Calu3 (cell line): ENCODE results near the gene TESK1. TPM values are rescaled to one million over a fixed set of nuclear protein-coding genes. Genes with fewer than 3 reads are reported as not detected.

ENCODE experiments used
- BruUV-seq: library from RNA; stranded (reverse); fragments of 400-500 nt; replicated peaks from 2 replicates; lab custom pipeline; 2021; lab: Mats Ljungman, UMichigan
- CTCF ChIA-PET: fragments of 300-600 bp; sonication (Branson Sonifier 250); formaldehyde crosslinking; loops from one replicate; lab custom pipeline; 2022; ENCODE audit warnings: antibody characterized with exemption; lab: Charles Lee
- DNase-seq: peaks from one replicate; pipeline ENCODE4 v3.0.0; 2022
- H3K27ac Mint-ChIP-seq: one replicate; pipeline ENCODE4 v1.8.0; 2022; ENCODE audit warnings: mixed read lengths; ENCODE audit not compliant: unreplicated experiment
- H3K27me3 Mint-ChIP-seq: one replicate; pipeline ENCODE4 v1.8.0; 2022; ENCODE audit warnings: mixed read lengths; ENCODE audit not compliant: unreplicated experiment
- H3K36me3 Mint-ChIP-seq: one replicate; pipeline ENCODE4 v1.8.0; 2022; ENCODE audit warnings: mild to moderate bottlenecking, moderate library complexity, mixed read lengths; ENCODE audit not compliant: insufficient read depth, unreplicated experiment
- H3K4me1 Mint-ChIP-seq: one replicate; pipeline ENCODE4 v1.8.0; 2022; ENCODE audit warnings: mild to moderate bottlenecking, low read depth, mixed read lengths; ENCODE audit not compliant: unreplicated experiment
- H3K4me3 Mint-ChIP-seq: one replicate; pipeline ENCODE4 v1.8.0; 2022; ENCODE audit warnings: mild to moderate bottlenecking, low read depth, moderate library complexity, mixed read lengths; ENCODE audit not compliant: unreplicated experiment
- H3K9me3 Mint-ChIP-seq: one replicate; pipeline ENCODE4 v1.8.0; 2022; ENCODE audit warnings: low read depth, mixed read lengths; ENCODE audit not compliant: unreplicated experiment
- CTCF ChIP-seq: fragments of 200-600 bp; IDR thresholded peaks from one replicate; pipeline ENCODE4 v1.8.0; 2022; ENCODE audit warnings: antibody characterized with exemption; ENCODE audit not compliant: unreplicated experiment
- intact Hi-C: fragments of 100-400 bp; cut with micrococcal nuclease; formaldehyde crosslinking; loops from one replicate; pipeline ENCODE4 v1.10.0; 2022; ENCODE audit not compliant: unreplicated experiment
- total RNA-seq: library from RNA; stranded (reverse); gene quantifications from 2 replicates; pipeline ENCODE4 v1.2.3, GENCODE V29; 2022

Gene TESK1
- total RNA-seq, 1 experiment from 2014 or later: 24.6 TPM

GRCh38 chr9:35656831-35657545 lies 51.9 kb downstream of the TESK1 start:
- TF ChIP-seq CTCF: no peak
- peak overlapping the region; percentile 100 for H3K27ac Mint-ChIP-seq
- no peak for DNase-seq
- intact Hi-C loops: no loop called here
- peaks cover 31% of the 10 kb centered on the region for H3K36me3 Mint-ChIP-seq
- H3K4me3 Mint-ChIP-seq: peak overlapping the region; percentile 84
- H3K9me3 Mint-ChIP-seq: no peaks in the 10 kb centered on the region
- CTCF ChIA-PET: interaction anchor here (0.6 to 2.2 kb wide), 5 partner anchors 39 to 214 kb away, joined by 3 to 12 read pairs (median 3); partner anchors contain the start of genes CREB3, HINT2 and TLN1
- H3K4me1 Mint-ChIP-seq: peaks cover 8% of the 10 kb centered on the region
- no TSS peak for BruUV-seq
- H3K27me3 Mint-ChIP-seq: no peaks in the 10 kb centered on the region

- no TSS peak for BruUV-seq
- H3K36me3 Mint-ChIP-seq: peaks cover 31% of the 10 kb centered on the region
- intact Hi-C loops: no loop called here
- CTCF ChIA-PET: interaction anchor here (0.5 to 2.2 kb wide), 8 partner anchors 11 to 1610 kb away, joined by 3 to 12 read pairs (median 4); partner anchors contain the start of genes CREB3, HINT2 and TLN1
- peak within 1 kb of the TSS; percentile 100 for H3K27ac Mint-ChIP-seq
- TF ChIP-seq CTCF: peak; percentile 24
- H3K9me3 Mint-ChIP-seq: no peaks in the 10 kb centered on the region
- H3K4me3 Mint-ChIP-seq: peak within 1 kb of the TSS; percentile 84
- peak; percentile 94 for DNase-seq
- peaks cover 14% of the 10 kb centered on the region for H3K4me1 Mint-ChIP-seq
- no peaks in the 10 kb centered on the region for H3K27me3 Mint-ChIP-seq
Measured at GRCh38 chr9:35657546-35658136, 52.6 kb downstream of the TESK1 start, which contains the start of gene RMRP. Gene RMRP (minus strand): TSS chr9:35658019.

GRCh38 chr9:35658137-35658967 lies 53.3 kb downstream of the TESK1 start, which contains the start of gene CCDC107:
Gene CCDC107 (plus strand): TSS chr9:35658292. CDS start chr9:35658380, 88 bp downstream.
- Mint-ChIP-seq H3K27me3 (no peaks in the 10 kb centered on the region), H3K9me3 (no peaks in the 10 kb centered on the region), H3K4me3 (peak within 1 kb of the TSS; percentile 84), H3K36me3 (peaks cover 31% of the 10 kb centered on the region), H3K4me1 (peaks cover 20% of the 10 kb centered on the region), H3K27ac (peak within 1 kb of the TSS; percentile 100)
- CTCF ChIA-PET: interaction anchor here (0.5 to 2.2 kb wide), 8 partner anchors 11 to 1610 kb away, joined by 3 to 12 read pairs (median 4); partner anchors contain the start of genes CREB3, HINT2 and TLN1
- BruUV-seq: TSS peak; percentile 80
- peak; percentile 62 for TF ChIP-seq CTCF
- intact Hi-C loops: no loop called here
- peak; percentile 80 for DNase-seq

GRCh38 chr9:35658968-35659220 lies 53.8 kb downstream of the TESK1 start:
- no TSS peak for BruUV-seq
- peaks cover 32% of the 10 kb centered on the region for H3K36me3 Mint-ChIP-seq
- H3K9me3 Mint-ChIP-seq: no peaks in the 10 kb centered on the region
- TF ChIP-seq CTCF: no peak
- no peak for DNase-seq
- intact Hi-C loops: no loop called here
- no peaks in the 10 kb centered on the region for H3K27me3 Mint-ChIP-seq
- H3K4me3 Mint-ChIP-seq: peak overlapping the region; percentile 84
- CTCF ChIA-PET: interaction anchor here (0.7 to 2.2 kb wide), 4 partner anchors 11 to 76 kb away, joined by 3 to 12 read pairs (median 7); partner anchors contain the start of genes CREB3 and TLN1
- H3K27ac Mint-ChIP-seq: peak overlapping the region; percentile 100
- H3K4me1 Mint-ChIP-seq: peaks cover 23% of the 10 kb centered on the region
